Peyer's patch (tissue), 4 donors: Measurements from ENCODE around the gene FAM163A.

ENCODE experiments used
- POLR2A ChIP-seq, 2 donors: fragments of 450-650 bp; IDR thresholded peaks; one replicate each; pipeline ENCODE4 v1.5.1; 2017; ENCODE audit warnings: antibody characterized with exemption in 2 of 2, mild to moderate bottlenecking in 2 of 2, moderate library complexity in 2 of 2
- TF ChIP-seq, protein P1 (sequence below), 6 experiments: fragments of 450-650 bp in 4 of 6; fragments of 200-600 bp in 2 of 6; sonication (generic) in 1 of 6; IDR thresholded peaks; one replicate each; pipeline ENCODE4 v1.5.1; 2017 to 2019; ENCODE audit warnings: antibody characterized with exemption in 6 of 6, mild to moderate bottlenecking in 3 of 6, moderate library complexity in 1 of 6

GRCh38 chr1:179815641-179816040 is 72.5 kb downstream of the FAM163A start:
- TF ChIP-seq, protein P1, sequence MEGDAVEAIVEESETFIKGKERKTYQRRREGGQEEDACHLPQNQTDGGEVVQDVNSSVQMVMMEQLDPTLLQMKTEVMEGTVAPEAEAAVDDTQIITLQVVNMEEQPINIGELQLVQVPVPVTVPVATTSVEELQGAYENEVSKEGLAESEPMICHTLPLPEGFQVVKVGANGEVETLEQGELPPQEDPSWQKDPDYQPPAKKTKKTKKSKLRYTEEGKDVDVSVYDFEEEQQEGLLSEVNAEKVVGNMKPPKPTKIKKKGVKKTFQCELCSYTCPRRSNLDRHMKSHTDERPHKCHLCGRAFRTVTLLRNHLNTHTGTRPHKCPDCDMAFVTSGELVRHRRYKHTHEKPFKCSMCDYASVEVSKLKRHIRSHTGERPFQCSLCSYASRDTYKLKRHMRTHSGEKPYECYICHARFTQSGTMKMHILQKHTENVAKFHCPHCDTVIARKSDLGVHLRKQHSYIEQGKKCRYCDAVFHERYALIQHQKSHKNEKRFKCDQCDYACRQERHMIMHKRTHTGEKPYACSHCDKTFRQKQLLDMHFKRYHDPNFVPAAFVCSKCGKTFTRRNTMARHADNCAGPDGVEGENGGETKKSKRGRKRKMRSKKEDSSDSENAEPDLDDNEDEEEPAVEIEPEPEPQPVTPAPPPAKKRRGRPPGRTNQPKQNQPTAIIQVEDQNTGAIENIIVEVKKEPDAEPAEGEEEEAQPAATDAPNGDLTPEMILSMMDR (IDR thresholded peaks at IDR 0.05): no peak
- TF ChIP-seq POLR2A (IDR thresholded peaks at IDR 0.05): no peak
